HG02642 (cell line): ENCODE data around the gene SPAG5.

Source experiments
- ATAC-seq: cut with Tn5 transposase; IDR thresholded peaks from one replicate; pipeline ENCODE4 v1.9.1; 2021; ENCODE audit warnings: mild to moderate bottlenecking; ENCODE audit not compliant: unreplicated experiment, poor library complexity

SPAG5 gene

DNA sequence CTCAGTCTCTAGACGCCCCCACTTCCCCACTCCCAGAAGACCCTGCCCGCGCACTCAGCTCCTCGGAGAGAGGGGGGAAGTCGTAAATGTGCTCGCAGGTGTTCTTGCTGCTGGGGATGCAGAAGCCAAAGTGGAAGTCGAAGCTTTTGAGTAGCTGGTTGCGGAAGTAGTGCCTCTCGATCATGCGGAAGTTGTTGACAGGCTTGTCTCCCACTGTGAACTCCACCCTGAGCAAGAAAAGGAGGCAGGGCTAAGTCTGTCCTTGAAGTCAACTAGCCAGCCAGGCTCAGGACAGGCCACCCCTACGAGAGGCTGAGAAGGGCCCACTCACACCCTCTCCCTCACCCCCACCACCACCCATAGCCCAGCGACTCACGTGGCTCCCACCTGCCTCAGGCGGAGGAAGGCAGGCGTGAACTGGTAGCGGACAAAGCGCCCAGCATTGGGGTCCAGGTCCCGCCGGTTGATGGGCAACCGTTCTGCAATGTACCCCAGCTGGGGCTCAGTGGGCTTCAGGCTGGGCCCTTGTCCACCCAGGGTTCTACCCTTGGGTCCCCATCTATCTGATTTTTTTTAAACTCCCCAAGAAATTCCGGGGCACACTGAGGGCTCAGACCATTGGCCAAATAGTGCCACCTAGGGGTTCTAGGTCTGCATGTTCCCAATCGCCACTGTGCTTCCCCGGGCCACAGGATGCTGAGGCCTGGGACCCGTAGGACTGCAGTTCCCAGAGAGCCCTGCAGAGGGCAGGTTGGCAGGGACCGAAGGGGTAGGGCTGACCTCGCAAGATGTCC is 51.0 kb downstream of the SPAG5 start:
- ATAC-seq = peak; percentile 51

DNA sequence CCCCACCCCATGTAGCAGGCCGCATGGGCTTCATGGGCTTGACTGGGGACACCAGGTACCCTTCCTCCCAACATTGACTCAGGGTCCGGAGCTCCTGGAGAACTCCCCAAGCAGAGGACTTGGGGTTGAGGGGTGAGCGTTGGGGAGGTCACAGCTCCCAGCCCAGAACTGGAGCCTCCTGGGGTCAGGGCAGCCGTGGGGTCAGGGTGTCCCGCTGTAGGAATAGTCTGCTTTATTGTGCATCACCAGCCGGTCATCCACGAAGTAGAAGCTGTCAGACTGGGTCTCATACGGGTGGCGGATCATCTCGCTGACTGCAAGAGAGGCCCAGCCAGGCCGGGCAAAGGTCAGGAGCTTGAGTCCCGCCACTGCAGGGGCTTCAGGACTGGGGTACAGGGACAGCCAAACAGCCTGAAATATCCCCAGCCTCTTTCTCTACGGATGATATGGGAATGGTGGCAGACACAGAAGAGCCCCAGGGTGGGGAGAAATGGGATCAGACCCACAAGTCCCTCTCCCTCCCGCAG is 51.7 kb downstream of the SPAG5 start:
- ATAC-seq = no peak

DNA sequence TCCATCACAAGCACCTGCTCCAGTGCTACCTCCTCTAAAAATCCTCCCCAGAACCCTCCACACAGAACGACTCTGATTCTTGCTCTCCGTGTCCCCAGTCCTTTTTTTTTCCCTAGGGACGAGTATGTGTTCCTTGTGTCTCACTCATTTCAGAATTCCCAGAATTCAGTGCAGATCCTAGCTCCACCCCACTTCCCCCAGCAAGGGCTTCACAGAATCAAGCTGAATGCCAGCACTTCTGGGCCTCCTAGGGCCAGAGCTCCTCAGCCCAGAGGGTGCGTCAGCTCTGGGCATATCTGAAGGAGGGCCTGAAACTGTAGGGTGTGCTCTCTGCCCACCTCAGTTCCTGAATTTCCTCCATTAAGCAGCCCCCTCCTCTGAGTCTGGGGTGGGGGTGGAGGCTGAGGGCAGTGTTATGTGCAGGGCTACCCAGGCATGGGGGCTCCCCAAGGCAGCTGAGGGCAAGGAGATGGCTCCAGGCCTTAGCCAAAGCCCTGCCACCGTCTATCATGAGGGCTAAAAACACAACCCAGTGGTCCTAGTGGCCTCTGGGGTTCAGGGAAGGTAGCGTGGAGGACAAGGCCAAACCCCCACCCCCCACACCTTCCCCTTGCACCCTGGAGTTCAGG is 52.9 kb downstream of the SPAG5 start:
- ATAC-seq = no peak

DNA sequence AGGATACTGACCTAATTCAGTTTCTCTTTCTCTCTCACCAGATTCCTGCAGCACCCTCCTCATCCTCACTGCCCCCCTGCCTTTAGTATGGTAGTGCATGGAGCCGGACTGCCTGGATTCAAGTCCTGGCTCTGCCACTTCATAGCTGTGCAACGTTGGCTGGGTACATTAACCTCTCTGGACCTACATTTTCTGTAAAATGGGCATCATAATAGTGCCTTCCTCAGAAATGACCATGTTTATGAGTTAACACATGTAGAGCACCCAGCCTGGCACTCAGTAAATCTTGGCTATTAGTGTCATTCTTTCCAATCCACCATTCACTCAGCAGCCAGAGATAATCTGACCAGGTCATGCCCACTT is 53.7 kb downstream of the SPAG5 start:
- no peak for ATAC-seq

DNA sequence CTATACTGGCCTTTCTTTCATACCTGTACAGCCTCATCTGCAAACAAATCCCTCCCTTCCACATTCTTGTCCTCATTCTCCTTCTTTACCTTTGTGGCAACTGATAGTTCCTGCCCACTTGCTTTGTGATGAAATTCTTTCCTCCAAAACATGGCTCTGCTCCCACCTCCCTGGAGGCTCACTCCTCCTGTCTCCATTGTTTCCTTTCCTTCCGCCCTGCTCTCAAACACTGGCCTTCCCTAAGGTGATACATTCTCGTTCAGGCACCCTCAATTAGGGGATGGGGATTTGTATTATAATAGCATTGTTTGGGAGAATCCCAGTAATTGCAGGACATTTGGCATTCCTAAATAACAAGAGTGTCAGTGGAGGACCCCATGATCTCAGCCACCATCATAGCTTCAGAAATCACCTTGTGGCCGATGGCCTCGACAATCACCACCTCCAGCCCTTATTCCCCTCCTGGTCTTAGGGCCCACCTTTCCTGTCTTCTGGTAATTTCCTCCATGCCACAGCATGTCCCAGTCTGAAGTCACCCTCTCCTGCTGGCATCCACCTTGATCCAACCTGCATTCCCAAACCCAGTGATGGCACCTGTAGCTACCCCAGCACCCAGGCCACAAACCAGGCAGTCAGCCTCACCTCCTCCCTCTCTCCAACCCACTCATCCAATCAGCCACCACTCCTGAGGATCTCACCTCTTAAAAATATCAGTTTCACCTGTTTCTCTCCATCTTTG is 54.3 kb downstream of the SPAG5 start:
- ATAC-seq = no peak

DNA sequence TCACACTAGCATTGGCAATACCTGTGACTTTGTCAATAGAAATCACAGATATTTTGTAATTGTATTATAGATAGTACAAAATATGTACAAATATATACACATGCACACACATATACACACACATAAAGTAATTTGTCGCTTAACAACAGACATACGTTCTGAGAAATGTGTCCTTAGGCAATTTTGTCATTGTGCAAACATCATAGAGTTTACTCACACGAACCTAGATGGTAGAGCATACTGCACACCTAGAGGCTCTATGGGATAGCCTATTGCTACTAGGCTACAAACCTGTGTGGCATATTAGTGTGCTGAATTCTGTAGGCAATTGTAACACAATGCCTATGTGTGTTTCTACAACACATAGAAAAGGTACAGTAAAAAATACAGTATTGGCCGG is 57.4 kb downstream of the SPAG5 start:
- no peak for ATAC-seq

DNA sequence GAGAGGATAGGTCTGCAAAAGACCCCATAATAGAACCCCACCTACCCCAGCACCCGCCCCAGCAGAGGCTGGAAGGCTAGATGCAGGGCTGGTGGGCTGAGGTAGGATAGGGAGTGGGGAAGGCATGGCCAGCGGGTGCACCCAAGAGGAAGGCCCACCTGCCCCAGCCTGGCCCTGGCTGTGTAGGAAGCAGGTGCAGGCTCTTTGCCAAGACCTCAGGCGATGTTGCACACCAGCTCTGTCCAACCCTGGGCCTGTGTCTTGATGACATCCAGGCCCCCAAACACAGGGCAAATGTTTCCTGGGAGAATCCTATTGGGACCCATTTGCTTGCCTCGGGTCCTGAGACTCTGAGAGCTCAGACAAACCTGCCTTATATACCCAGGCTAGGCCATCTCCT is 58.6 kb downstream of the SPAG5 start:
- ATAC-seq = no peak

DNA sequence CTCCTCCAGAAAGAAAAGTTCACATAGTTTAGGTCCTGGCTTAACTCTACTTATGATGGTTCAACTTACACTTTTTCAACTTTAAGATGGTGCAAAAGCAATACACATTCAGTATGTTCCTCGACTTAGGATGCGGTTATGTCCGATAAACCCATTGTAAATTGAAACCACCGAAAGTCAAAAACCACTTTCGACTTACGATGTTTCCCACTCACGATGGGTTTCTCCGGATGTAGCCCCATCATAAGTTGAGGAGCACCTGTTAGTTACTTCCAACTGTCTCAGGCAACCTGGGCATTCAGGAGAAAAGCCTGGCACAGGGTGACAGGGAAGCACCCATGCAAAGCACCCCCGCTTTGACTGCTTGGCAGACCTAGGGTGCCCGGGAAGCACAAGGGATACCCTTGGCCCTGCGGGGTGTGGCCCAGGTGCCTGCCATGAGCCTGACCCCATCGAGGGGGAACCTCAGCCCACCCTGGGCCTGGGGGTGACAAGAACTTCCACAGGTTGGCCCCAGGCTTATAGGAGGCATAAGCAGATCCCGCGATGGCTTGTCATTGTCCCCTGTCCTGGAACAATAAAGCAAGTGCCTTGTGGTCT is 60.4 kb downstream of the SPAG5 start:
- no peak for ATAC-seq

DNA sequence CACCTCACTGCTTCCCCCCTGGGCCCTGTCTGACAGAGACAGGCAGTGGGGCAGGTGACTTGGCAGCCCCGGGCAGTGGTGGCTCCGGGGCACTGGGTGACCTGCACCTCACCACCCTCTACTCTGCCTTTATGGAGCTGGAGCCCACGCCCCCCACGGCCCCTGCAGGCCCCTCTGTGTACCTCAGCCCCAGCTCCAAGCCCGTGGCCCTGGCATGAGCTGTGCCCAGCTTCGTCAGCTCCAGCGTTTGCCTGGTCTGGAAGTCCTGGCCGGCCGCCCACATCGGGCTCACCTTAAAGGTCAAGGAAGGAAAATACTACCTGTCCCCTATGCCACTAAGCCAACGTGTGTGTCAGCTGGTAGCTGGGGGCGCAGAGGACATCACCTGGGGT is 61.6 kb downstream of the SPAG5 start:
- no peak for ATAC-seq

DNA sequence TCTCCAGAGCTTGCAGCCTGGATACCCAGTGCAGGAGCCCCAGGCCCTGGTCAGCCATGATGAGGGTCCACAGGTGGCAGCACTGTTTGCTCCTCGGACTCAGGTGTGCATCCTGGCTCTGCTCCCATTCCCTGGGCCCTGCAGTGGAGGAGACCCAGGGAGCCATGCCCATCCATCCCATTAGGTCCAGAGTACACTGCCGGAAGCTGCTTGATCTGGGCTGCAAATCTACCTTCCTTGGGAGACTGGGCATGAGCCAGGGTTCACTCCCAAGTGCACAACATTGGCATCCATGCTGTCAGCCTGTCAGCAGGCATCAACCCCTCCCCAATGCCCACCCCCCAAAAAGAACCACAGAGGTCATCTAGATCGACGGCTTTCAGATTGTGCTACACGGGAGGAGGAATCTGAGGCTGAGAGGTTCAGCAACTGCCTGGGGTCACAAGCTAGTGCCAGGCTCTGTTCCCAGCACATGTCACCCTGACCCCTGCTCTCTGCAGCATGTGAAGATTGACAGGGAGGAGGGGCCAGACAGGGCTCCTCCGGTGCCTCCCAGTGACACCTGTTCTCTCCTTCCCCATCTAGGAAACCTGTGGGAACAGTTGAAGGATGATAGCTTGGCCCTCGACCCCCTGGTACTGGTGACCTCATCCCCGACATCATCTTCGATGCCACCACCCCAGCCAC is 62.1 kb downstream of the SPAG5 start:
- no peak for ATAC-seq

DNA sequence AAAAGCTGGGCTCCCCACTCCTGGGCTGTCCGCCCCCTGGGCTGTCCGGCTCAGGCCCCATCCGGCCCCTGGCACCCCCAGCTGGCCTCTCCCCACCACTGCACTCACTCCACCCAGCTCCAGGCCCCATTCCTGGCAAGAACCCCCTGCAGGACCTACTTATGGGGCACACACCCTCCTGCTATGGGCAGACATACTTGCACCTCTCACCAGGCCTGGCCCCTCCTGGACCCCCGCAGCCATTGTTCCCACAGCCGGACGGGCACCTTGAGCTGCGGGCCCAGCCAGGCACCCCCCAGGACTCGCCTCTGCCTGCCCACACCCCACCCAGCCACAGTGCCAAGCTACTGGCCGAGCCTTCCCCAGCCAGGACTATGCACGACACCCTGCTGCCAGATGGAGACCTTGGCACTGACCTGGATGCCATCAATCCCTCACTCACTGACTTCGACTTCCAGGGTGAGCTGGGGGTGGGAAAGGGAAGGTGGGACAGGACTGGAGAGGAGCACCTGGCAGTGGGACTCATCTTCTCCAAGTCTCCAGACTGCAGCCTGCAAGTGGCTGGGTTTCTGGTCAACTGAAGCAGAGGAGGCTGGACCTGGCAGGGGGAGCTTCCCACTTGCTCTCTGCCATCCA is 64.0 kb downstream of the SPAG5 start:
- no peak for ATAC-seq

DNA sequence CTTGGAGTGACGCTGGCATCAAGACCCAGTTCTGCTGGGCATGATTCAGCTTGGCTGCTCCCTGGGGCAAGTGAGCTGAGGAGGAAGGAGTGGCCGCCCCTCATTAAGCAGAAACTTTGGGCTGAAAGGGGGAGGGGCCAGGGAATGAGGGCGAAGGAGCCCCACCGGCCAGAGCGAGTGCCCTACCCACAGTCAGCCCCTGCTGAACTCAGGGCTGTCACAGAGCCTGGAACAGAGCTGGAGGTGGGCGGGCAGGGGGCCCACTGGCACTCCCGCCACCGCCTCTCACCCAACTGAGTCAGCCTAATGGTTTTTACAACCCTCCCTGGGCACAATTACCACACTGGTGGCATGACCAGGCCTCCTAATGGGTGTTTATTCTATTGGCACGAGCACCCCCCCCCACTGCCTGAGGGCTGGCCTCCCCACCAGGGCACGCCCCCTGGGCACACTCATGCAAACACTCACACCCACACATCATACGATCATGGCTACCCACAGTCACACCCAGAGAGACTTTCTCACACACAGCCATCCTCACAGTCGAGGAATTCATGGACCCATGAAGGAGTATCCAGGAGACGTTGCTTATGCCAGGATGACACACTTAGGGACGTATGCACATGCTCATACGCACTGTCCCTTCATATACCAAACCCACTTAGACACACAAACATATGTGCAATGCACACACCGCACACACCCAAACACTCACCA is 65.6 kb downstream of the SPAG5 start:
- ATAC-seq = no peak

DNA sequence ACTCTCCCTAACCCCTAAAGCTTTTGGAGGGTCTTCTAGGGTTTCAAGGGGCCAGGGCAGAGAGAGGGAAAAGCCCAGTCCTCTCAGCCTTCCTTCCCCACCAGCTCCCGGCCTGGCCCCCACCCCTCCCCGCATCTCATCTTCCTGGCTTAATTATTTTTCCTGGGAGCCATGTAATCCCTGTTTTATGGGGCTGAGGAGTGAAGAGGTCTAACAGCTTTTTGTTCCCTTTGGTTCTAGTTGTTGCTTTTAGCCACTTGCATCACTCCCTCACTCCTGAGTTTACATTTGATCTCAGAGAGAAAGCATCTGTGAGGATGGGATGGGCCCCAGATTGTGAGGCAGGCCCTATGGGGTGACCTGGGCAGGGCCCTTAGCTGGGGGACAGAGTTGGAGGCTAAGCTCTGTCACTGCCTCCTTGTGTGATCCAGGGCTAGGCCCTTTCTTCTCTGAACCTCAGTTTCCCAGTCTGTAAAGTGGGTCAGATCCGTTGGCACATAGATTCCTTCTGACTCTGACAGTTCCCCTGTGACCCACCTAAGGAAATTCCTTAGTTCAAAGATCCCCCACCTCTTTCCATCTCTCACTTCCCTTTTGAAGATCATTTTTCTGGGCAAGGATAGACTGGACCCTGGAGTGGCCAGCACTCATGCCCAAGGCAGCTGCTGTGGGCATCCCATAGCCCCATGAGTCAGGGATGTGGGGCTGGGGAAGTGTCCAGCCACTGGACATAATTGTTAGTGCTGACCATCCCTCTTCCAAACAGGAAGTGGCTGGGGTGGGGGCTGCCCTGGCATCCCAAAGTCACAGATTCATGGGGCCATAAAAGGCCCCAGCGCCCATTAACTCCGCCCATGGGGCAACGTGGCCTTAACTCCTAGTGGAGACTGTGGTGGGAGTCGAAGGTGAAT is 66.5 kb downstream of the SPAG5 start:
- no peak for ATAC-seq

DNA sequence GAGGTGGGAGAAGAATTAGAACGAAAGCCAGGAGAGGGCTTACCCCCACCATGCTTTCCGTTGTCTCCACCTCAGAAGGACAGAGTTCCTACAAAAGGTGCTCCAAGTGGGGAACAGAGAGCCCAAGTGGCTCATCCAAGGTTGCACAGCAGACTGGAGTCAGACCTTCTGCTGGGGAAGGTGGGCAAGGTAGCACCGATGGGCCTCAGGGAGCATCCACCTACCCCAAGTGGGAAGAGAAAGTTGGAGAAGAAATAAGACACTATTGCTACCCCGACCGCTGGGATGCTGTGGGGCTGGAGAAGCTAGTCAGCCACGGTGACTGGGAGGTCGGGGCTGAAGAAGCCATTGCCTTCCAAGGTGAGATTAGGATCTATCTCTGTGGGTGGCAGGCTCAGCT is 67.9 kb downstream of the SPAG5 start:
- ATAC-seq = no peak

DNA sequence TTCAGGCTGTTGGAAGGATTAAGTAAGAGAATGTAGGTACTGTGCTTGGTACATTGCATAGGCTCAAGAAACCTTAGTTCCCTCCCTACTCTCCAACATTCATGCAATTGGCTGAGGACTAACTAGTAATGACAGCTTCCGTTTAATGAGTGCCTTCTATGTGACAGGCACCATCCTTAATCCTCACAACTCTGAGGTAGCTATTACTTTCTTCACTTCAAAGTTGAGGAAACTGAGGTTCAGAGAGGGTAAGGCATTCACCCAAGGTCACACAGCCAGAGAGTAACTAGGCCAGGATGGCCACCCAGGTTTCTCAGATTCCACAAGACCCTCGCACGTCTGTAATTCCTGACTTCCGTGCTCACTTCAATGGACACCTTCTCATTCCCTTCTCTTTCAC is 68.6 kb downstream of the SPAG5 start:
- no peak for ATAC-seq

DNA sequence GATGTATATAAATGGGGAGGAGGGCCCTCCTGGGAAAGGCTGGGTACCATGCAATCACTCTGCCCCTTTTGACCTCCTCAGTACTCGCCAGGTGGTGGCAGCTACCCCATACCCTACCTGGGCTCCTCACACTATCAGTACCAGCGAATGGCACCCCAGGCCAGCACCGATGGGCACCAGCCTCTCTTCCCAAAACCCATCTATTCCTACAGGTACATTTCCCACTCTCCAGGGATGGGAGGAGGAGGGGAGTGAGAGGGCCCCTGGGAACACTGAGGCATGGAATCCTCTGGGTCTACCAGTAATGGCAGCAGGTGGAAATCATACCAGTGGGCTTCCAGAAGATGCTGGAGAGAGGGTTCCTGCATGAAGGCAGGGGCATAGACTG is 69.8 kb downstream of the SPAG5 start:
- no peak for ATAC-seq

DNA sequence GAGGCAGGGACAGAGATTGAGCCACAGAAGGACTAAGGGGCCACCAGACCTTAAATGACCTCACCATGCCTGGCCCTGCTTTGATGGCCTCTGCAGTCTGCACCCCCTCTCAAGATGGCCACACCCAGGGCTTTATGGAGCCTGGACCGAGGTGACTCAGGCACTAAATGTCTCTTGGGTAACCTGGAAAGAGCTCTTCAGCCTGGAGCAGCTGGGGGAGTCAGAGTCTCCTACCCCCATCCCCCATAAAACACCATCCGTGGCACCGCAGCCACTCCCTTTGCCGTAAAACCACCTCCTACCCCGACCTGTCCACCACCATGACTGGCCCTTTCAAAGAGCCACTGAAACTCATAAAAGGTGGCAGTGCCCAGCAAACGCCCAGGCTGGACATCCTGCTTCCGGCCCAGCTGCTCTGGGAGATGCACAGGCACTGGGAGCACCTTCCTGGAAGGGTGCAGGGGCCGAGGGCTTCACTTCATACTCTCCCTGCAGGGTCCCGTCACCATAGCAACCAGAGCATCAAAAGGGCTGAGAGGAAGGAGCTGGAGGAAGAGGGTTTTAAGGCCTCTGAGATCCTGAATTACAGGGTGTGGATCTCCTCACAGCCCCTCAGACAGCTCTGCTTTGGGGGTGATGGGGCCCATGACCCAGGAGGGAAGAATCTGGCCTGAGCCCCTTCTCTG is 70.4 kb downstream of the SPAG5 start:
- no peak for ATAC-seq

DNA sequence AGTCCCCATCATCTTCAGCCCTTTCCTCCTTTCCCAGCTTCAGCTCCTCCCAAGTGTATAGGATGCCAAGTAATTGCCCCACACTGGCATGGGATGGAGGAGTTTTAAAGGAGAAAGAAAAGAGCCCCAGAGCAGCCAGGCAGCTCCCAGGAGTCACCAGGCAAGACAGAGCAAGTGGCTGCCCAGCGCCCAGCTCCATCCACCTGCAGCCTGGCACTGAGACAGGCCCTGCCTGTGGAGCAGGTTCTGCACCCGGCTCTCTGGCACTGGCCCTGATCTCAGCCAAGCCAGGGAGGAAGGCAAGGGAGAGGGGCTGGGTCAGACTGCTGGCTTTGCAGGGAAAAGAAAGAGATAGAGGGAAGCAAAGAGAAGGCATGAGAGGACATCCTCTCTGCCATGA is 71.0 kb downstream of the SPAG5 start:
- no peak for ATAC-seq
